Measurements from ENCODE around the gene PPM1A. TPM values are rescaled to one million over a fixed set of nuclear protein-coding genes. Genes with fewer than 3 reads are reported as not detected.

PPM1A gene
- 28.0 to 47.0 TPM (median 40.1 TPM) in 5 replicates for total RNA-seq (2022; extraction: Qiagen RNA extraction; ENCODE audit: low read depth)

DNA sequence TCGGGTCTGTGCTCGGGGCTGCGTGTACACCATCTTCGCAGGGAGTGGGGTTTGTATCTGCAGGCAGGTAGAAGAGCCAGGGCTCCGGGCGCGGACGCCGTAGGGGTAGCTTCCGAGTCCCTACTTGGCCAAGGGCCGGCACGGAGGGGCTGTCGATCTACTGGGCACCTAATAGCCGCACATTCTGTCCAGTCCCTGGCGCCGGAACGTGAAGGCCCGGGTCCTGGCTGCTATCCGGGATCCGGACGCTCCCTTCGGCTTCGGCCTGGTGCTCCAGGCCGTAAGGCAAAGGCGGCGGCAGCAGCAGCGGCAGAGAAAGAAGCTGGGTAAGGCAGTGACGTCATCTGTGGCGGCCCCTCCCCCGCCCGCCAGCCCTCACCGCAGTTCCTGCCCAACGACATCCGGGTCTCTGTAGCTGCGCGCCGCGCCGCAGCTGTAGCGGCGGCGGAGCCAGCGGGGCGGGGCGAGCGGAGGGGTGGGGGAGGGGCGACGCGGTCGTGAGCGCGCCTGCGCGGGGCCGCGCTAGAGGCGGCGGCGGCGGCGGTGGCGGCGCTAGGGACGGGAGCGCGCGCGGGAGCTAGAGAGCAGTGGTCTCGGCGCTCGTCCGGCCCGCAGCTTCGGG is at the start of gene PPM1A:
TSS of gene PPM1A (plus strand) at position 525 of the 622 bp plus-strand sequence. CDS start 33,483 bp downstream, outside the sequence.

Other genes starting within 250 kb of the PPM1A start
- gene PCNX4, start 157.3 kb upstream of the PPM1A start, total RNA-seq (2022; extraction: Qiagen RNA extraction; ENCODE audit: low read depth) = 20.4 to 37.5 TPM (median 29.3 TPM) in 5 replicates
- 74.7 to 87.5 TPM (median 80.8 TPM) in 5 replicates for gene DHRS7, start 83.8 kb upstream of the PPM1A start, total RNA-seq (2022; extraction: Qiagen RNA extraction; ENCODE audit: low read depth)
- gene C14orf39, start 236.8 kb downstream of the PPM1A start, total RNA-seq (2022; extraction: Qiagen RNA extraction; ENCODE audit: low read depth) = not detected in 5 replicates